Fibroblast of mammary gland (primary cell): ENCODE measurements around the gene SLC6A9.
A peak's percentile ranks its signal among the peaks of the same experiment; 100 is the strongest.

Source experiments
- DNase-seq: peaks from one replicate; pipeline ENCODE4 v3.0.0-alpha.2; 2010; ENCODE audit warnings: low read depth
- H3K4me3 ChIP-seq: 2 replicates; pipeline ENCODE4 v1.5.1; 2011; ENCODE audit warnings: low read depth, mild to moderate bottlenecking, low read length, moderate library complexity; ENCODE audit not compliant: control insufficient read depth
- TF ChIP-seq, protein P1 (sequence below): conservative IDR thresholded peaks from 2 replicates; pipeline ENCODE4 v1.5.1; 2011; ENCODE audit warnings: low read depth, low read length, inconsistent platforms; ENCODE audit not compliant: control insufficient read depth, insufficient read depth

SLC6A9 gene

DNA sequence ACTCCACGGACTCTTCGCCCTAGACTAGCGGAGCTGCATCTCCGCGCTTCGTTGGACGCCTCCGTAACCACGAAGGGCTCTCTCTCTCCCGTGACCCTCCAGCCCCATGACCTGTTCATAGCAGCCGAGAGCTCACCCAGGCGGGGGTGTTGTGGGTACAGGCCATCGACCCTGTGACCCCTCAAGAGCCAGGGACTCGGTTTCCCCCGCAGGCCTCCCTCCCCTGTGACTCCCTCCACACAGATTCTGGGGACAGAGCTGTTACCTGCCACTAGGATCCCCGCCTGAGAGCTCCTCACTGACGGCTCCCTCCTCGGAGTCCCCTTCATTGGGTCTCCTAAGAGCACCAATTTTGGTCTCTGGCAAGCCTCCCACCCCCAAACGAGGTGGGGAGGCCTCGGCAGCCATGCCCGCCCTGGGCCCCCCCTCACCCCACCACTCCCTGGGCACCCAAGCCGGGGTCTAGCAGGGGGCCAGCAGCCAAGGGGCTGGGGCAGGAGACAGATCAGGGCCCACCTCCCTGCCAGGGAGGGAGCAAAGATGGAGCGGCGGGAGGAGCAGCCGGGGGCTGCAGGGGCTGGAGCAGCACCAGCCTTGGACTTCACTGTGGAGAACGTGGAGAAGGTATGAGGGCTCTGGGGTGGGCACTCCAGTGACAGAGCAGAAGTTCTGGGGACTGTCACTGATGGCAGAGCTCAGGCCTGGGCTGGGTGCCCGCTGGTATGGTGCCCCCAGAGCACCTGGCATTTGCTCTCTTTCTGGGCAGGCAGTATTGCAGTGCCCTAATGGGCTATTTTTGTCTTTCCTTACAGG is 84.0 kb downstream of the SLC6A9 start:
- H3K4me3 ChIP-seq = peak overlapping the region; percentile 87
- TF ChIP-seq, protein P1, sequence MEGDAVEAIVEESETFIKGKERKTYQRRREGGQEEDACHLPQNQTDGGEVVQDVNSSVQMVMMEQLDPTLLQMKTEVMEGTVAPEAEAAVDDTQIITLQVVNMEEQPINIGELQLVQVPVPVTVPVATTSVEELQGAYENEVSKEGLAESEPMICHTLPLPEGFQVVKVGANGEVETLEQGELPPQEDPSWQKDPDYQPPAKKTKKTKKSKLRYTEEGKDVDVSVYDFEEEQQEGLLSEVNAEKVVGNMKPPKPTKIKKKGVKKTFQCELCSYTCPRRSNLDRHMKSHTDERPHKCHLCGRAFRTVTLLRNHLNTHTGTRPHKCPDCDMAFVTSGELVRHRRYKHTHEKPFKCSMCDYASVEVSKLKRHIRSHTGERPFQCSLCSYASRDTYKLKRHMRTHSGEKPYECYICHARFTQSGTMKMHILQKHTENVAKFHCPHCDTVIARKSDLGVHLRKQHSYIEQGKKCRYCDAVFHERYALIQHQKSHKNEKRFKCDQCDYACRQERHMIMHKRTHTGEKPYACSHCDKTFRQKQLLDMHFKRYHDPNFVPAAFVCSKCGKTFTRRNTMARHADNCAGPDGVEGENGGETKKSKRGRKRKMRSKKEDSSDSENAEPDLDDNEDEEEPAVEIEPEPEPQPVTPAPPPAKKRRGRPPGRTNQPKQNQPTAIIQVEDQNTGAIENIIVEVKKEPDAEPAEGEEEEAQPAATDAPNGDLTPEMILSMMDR = no peak
- no peak for DNase-seq
